ENCODE measurements around the gene RNASE9. TPM values are rescaled to one million over a fixed set of nuclear protein-coding genes. Genes with fewer than 3 reads are reported as not detected.
"Not testable (repeated sequence)": the region's sequence is repeated elsewhere in the genome, so short reads cannot be mapped to it uniquely, and the experiment has no call there.

Gene RNASE9
- total RNA-seq, 2 donors from 2014 or later: not detected

- Mint-ChIP-seq H3K27me3 (peaks cover 22 to 25% of the 10 kb centered on the region in 2 donors), H3K4me1 (ENCODE audit: low read depth in 2 of 2) (no peaks in the 10 kb centered on the region), H3K9me3 (no peaks in the 10 kb centered on the region), H3K36me3 (no peaks in the 10 kb centered on the region), H3K27ac (no peak within 1 kb of the TSS), H3K4me3 (no peak within 1 kb of the TSS)
- DNase-seq (ENCODE audit: low spot score) (no peak), ATAC-seq (no peak)
Observed at GRCh38 chr14:20591235-20591634, 30.4 kb upstream of the RNASE9 start, which contains the start of gene RNASE12. RNASE12 (minus strand) TSS chr14:20591376; CDS start chr14:20590723, 653 bp downstream.

DNA sequence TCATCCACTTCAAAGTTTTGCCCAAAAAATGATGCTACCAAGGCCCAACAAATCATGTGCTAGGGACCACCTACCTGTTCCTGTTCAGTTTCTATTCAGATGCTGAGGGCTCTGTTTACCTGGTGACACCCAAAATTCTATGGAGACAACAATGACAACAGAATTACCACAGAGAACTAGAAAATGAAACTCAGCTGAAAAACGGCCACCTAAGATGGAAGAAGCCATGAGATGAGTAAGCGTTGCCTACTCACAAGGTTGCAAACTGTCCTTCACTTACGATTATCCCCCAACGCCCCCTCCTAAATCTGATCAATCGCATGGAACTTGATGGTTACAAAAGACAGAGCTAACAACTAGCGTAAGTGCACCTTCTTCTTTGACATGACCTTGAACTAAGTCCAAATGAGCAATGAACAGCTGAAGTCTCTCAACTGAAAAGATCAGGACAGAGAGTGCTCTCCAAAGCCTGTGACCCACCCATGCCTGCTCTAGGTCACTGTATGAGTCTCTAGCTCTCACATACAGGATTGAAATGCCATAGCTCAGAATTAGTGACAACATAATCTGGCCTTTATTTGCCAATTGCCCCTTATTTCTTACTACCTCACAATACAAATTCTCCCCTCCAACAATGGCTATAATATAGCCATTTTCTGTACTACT is 26.8 kb upstream of the RNASE9 start, which contains the start of gene RNASE11:
TSS of gene RNASE11 (minus strand) at position 513 of the 666 bp plus-strand sequence.
- no peaks in the 10 kb centered on the region for H3K9me3 Mint-ChIP-seq
- H3K4me3 Mint-ChIP-seq: no peak within 1 kb of the TSS
- peak in 1 of 2 donors; percentile 51 for ATAC-seq
- H3K27me3 Mint-ChIP-seq: peaks cover 26 to 46% of the 10 kb centered on the region in 2 donors
- DNase-seq (ENCODE audit: low spot score): no peak
- no peak within 1 kb of the TSS for H3K27ac Mint-ChIP-seq
- no peaks in the 10 kb centered on the region for H3K4me1 Mint-ChIP-seq (ENCODE audit: low read depth in 2 of 2)
- H3K36me3 Mint-ChIP-seq: no peaks in the 10 kb centered on the region

- ATAC-seq (no peak), DNase-seq (ENCODE audit: low spot score) (no peak)
- H3K4me3 Mint-ChIP-seq: no peak overlapping the region
- H3K9me3 Mint-ChIP-seq: no peaks in the 10 kb centered on the region
- H3K27me3 Mint-ChIP-seq: peaks cover 17 to 33% of the 10 kb centered on the region in 2 donors
- no peak overlapping the region for H3K27ac Mint-ChIP-seq
- H3K4me1 Mint-ChIP-seq (ENCODE audit: low read depth in 2 of 2): no peaks in the 10 kb centered on the region
- H3K36me3 Mint-ChIP-seq: no peaks in the 10 kb centered on the region
Observed at GRCh38 chr14:20583908-20584307, 23.1 kb upstream of the RNASE9 start.

DNA sequence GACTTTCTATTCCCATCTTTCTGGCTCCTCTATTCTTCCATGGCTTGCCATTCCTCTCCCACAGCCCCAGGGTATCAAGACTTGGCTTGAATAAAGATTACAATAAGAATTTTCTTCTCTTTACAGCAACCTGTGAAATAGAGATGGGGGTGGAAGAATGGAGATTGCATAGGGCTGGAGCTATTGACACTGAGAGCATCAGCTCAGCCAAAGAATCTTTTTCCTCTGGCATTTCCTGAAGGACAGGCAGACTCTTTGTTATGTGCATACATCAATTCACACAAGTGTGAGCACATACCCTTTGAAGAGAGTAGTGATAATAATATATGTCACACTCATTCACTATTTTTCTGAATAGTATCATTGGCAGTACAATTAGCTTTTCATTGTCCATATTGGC is 22.3 kb upstream of the RNASE9 start:
- no peaks in the 10 kb centered on the region for H3K36me3 Mint-ChIP-seq
- no peak for ATAC-seq
- peaks cover 17 to 33% of the 10 kb centered on the region in 2 donors for H3K27me3 Mint-ChIP-seq
- no peaks in the 10 kb centered on the region for H3K9me3 Mint-ChIP-seq
- no peak overlapping the region for H3K4me3 Mint-ChIP-seq
- no peaks in the 10 kb centered on the region for H3K4me1 Mint-ChIP-seq (ENCODE audit: low read depth in 2 of 2)
- no peak overlapping the region for H3K27ac Mint-ChIP-seq
- no peak for DNase-seq (ENCODE audit: low spot score)

DNA sequence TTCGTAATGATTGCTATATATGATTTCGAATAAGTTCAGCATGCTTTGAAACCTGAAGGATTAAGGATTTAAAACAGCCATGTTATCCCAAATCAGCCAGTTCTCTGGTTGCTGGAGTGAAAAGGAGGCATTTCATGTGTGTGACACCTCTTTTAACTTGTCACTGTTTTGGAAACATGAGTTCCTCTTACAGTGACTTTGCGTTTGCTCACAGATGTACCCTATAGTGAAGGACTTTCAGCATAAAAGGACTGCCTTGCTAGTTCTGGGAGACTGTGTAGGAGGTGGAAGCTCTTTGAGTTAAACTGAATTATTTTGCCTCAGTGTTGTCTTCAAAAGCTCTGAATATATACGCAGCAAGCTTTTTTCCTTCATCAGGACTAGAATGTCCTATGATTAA is 19.4 kb upstream of the RNASE9 start:
- no peak for DNase-seq (ENCODE audit: low spot score)
- no peaks in the 10 kb centered on the region for H3K9me3 Mint-ChIP-seq
- H3K27ac Mint-ChIP-seq: no peak overlapping the region
- no peaks in the 10 kb centered on the region for H3K4me1 Mint-ChIP-seq (ENCODE audit: low read depth in 2 of 2)
- H3K4me3 Mint-ChIP-seq: no peak overlapping the region
- ATAC-seq: no peak
- H3K36me3 Mint-ChIP-seq: no peaks in the 10 kb centered on the region
- H3K27me3 Mint-ChIP-seq: peaks cover 6 to 19% of the 10 kb centered on the region in 2 donors

GRCh38 chr14:20578784-20579502 is 18.1 kb upstream of the RNASE9 start:
- Mint-ChIP-seq H3K4me3 (no peak overlapping the region), H3K27ac (no peak overlapping the region), H3K36me3 (no peaks in the 10 kb centered on the region), H3K4me1 (ENCODE audit: low read depth in 2 of 2) (no peaks in the 10 kb centered on the region), H3K9me3 (no peaks in the 10 kb centered on the region), H3K27me3 (peaks cover 2 to 15% of the 10 kb centered on the region in 2 donors)
- ATAC-seq: peak in 1 of 2 donors; percentile 53
- no peak for DNase-seq (ENCODE audit: low spot score)

GRCh38 chr14:20578325-20578724 is 17.5 kb upstream of the RNASE9 start:
- H3K27me3 Mint-ChIP-seq: peaks cover 2 to 14% of the 10 kb centered on the region in 2 donors
- no peaks in the 10 kb centered on the region for H3K4me1 Mint-ChIP-seq (ENCODE audit: low read depth in 2 of 2)
- no peak overlapping the region for H3K27ac Mint-ChIP-seq
- DNase-seq (ENCODE audit: low spot score) (no peak), ATAC-seq (no peak)
- H3K4me3 Mint-ChIP-seq: no peak overlapping the region
- H3K9me3 Mint-ChIP-seq: no peaks in the 10 kb centered on the region
- H3K36me3 Mint-ChIP-seq: no peaks in the 10 kb centered on the region

DNA sequence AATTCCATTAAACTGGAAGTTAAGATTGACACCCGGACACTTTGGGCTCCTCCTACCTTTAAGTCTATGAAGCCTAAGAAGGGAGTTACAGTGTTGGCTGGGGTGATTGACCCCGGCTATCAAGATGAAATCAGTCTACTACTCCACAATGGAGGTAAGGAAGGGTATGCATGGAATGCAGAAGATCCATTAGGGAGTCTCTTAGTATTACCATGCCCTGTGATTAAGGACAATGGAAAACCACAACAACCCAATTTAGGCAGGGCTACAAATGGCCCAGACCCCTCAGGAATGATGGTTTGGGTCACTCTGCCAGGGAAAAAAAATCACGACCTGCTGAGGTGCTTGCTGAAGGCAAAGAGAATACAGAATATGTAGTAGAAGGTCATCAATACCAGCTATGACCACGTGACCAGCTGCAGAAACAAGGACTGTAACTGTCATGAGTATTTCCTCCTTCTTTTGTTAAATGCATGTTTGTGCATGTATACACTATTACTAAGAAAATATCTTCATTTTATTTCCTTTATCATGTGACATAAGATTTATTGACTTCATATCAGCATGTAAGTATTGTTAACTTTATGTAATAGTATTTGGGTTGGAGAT is 11.6 kb upstream of the RNASE9 start:
- H3K27ac Mint-ChIP-seq; H3K27me3 Mint-ChIP-seq; H3K9me3 Mint-ChIP-seq; H3K36me3 Mint-ChIP-seq; H3K4me3 Mint-ChIP-seq; DNase-seq (ENCODE audit: low spot score); ATAC-seq; H3K4me1 Mint-ChIP-seq (ENCODE audit: low read depth in 2 of 2): not testable (repeated sequence)

GRCh38 chr14:20570720-20571119 is 9.9 kb upstream of the RNASE9 start:
- H3K36me3 Mint-ChIP-seq; H3K4me1 Mint-ChIP-seq (ENCODE audit: low read depth in 2 of 2); H3K9me3 Mint-ChIP-seq; H3K27me3 Mint-ChIP-seq: not testable (repeated sequence)
- peak overlapping the region; percentile 15 for H3K4me3 Mint-ChIP-seq
- peak in 1 of 2 donors; percentile 67 for ATAC-seq
- peak; percentile 65 for DNase-seq (ENCODE audit: low spot score)
- peak overlapping the region; percentile 60 to 77 for H3K27ac Mint-ChIP-seq

- H3K36me3 Mint-ChIP-seq; H3K27ac Mint-ChIP-seq; H3K27me3 Mint-ChIP-seq; H3K9me3 Mint-ChIP-seq; DNase-seq (ENCODE audit: low spot score); ATAC-seq; H3K4me1 Mint-ChIP-seq (ENCODE audit: low read depth in 2 of 2); H3K4me3 Mint-ChIP-seq: not testable (repeated sequence)
Observed at GRCh38 chr14:20569865-20570264, 9.0 kb upstream of the RNASE9 start.

DNA sequence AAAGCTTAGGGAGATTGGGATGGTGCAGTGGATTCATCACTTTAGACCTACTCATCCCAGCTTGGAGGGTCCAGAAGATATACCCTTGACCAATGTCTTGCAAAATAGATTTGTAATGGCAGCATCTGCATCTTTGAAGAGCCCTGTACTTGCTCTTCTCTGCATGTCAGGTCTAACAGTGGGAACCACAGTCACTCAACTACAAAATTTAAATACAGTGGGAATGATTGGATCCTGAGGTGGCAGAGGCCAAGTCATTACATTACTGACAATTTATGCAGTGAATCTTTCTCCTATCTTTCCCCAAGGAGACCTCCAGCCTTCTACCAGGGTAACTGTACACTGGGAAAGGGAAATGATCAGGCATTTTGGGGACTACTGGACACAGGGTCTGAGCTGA is 8.2 kb upstream of the RNASE9 start:
- H3K9me3 Mint-ChIP-seq: no peaks in the 10 kb centered on the region
- H3K36me3 Mint-ChIP-seq: peaks cover 5% of the 10 kb centered on the region
- DNase-seq (ENCODE audit: low spot score) (no peak), ATAC-seq (no peak)
- no peak overlapping the region for H3K27ac Mint-ChIP-seq
- peaks cover 0 to 9% of the 10 kb centered on the region in 2 donors for H3K4me1 Mint-ChIP-seq (ENCODE audit: low read depth in 2 of 2)
- H3K27me3 Mint-ChIP-seq: peaks cover 0 to 6% of the 10 kb centered on the region in 2 donors
- no peak overlapping the region for H3K4me3 Mint-ChIP-seq

DNA sequence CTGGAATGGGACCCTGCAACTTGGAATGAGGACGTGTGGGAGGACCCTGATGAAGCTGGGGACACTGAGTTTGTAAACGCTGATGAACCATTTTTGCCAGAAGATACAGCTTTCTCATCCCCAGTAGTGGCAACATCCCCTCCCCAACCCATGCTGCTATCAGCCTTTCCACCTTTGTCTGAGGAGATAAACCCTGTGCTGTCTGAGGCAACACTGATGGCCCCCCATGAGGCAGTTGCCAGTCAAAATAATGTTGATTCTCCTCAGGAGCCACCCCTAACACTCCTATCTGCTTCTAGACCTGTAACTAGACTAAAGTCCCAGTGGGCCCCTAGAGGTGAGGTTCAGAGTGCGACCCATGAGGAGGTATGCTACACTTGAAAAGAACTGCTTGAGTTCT is 7.5 kb upstream of the RNASE9 start:
- Mint-ChIP-seq H3K4me1 (ENCODE audit: low read depth in 2 of 2) (peaks cover 0 to 9% of the 10 kb centered on the region in 2 donors), H3K27ac (peak overlapping the region in 1 of 2 donors; percentile 13), H3K4me3 (no peak overlapping the region), H3K27me3 (peaks cover 1 to 6% of the 10 kb centered on the region in 2 donors), H3K36me3 (peaks cover 5% of the 10 kb centered on the region), H3K9me3 (no peaks in the 10 kb centered on the region)
- DNase-seq (ENCODE audit: low spot score): no peak
- no peak for ATAC-seq

DNA sequence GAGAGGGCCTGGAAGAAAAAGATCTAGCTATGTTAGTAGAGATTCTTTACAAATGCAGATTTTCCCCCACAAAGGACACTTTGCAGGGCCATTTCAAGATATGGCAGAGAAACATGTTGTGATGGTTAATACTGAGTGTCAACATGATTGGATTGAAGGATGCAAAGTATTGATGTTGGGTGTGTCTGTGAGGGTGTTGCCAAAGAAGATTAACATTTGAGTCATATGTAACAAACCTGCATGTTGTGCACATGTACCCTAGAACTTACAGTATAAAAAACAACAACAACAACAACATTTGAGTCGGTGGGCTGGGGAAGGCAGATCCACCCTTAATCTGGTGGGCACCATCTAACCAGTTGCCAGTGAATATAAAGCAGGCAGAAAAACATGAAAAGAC is 6.4 kb upstream of the RNASE9 start:
- H3K9me3 Mint-ChIP-seq; H3K36me3 Mint-ChIP-seq; ATAC-seq; H3K4me3 Mint-ChIP-seq; H3K27me3 Mint-ChIP-seq; H3K27ac Mint-ChIP-seq; DNase-seq (ENCODE audit: low spot score); H3K4me1 Mint-ChIP-seq (ENCODE audit: low read depth in 2 of 2): not testable (repeated sequence)

- Mint-ChIP-seq H3K27me3 (peaks cover 6 to 8% of the 10 kb centered on the region in 2 donors), H3K36me3 (peaks cover 5% of the 10 kb centered on the region), H3K9me3 (no peaks in the 10 kb centered on the region), H3K4me1 (ENCODE audit: low read depth in 2 of 2) (no peaks in the 10 kb centered on the region), H3K4me3 (no peak overlapping the region), H3K27ac (no peak overlapping the region)
- no peak for DNase-seq (ENCODE audit: low spot score)
- ATAC-seq: no peak
Observed at GRCh38 chr14:20564501-20564997, 3.7 kb upstream of the RNASE9 start.

Data from natural killer cell treated with Interleukin-12 subunit alpha and Interleukin-12 subunit beta and Interleukin-15 and Interleukin-18, amount 100 ng/mL, for 72 hours (primary cell).